CD1c-positive myeloid dendritic cell (primary cell): ENCODE measurements around the gene LRMDA.

Experiments
- DNase-seq: peaks from one replicate; pipeline ENCODE4 v3.0.0-alpha.2; 2016; ENCODE audit errors: extremely low spot score

Gene LRMDA

GRCh38 chr10:76024460-76025123, 593.2 kb downstream of the LRMDA start:
- no peak for DNase-seq

- DNase-seq, result no peak
These were observed 593.7 kb downstream of the LRMDA start for GRCh38 chr10:76025124-76025477.

GRCh38 chr10:76026176-76026771, 594.9 kb downstream of the LRMDA start:
- no peak for DNase-seq

GRCh38 chr10:76026905-76027304, 595.5 kb downstream of the LRMDA start:
- no peak for DNase-seq

GRCh38 chr10:76029782-76030181, 598.4 kb downstream of the LRMDA start:
- no peak for DNase-seq

- DNase-seq, result no peak
These were observed 599.7 kb downstream of the LRMDA start for GRCh38 chr10:76031099-76031498.

- DNase-seq, result no peak
These were observed 600.6 kb downstream of the LRMDA start for GRCh38 chr10:76031769-76032699.

GRCh38 chr10:76032700-76033039, 601.2 kb downstream of the LRMDA start:
- no peak for DNase-seq

- DNase-seq, result no peak
These were observed 602.2 kb downstream of the LRMDA start for GRCh38 chr10:76033457-76034196.

- DNase-seq, result no peak
These were observed 603.2 kb downstream of the LRMDA start for GRCh38 chr10:76034353-76035205.

GRCh38 chr10:76035206-76036110, 604.0 kb downstream of the LRMDA start:
- no peak for DNase-seq

GRCh38 chr10:76036111-76036940, 604.9 kb downstream of the LRMDA start:
- DNase-seq, result peak; percentile 69

- no peak for DNase-seq
These were observed 605.5 kb downstream of the LRMDA start for GRCh38 chr10:76036962-76037361.

- no peak for DNase-seq
These were observed 606.2 kb downstream of the LRMDA start for GRCh38 chr10:76037531-76038155.

GRCh38 chr10:76038696-76039095, 607.3 kb downstream of the LRMDA start:
- DNase-seq, result no peak

- no peak for DNase-seq
These were observed 608.8 kb downstream of the LRMDA start for GRCh38 chr10:76040107-76040829.

- no peak for DNase-seq
These were observed 609.4 kb downstream of the LRMDA start for GRCh38 chr10:76040830-76041220.

- no peak for DNase-seq
These were observed 610.1 kb downstream of the LRMDA start for GRCh38 chr10:76041551-76041950.
